Adrenal gland (tissue), 5 donors: Measurements from ENCODE around the gene MAD1L1.

ENCODE experiments used
- CTCF ChIP-seq, 6 experiments: fragments of 450-650 bp in 4 of 6; fragments of 200-600 bp in 2 of 6; sonication (generic) in 1 of 6; IDR thresholded peaks; 1 replicate in 5 of 6; 2 replicates in 1 of 6; pipeline versions ENCODE4 v1.5.1 to v1.8.0; 2016 to 2021; ENCODE audit warnings: antibody characterized with exemption in 6 of 6, mild to moderate bottlenecking in 2 of 6, moderate library complexity in 1 of 6
- POLR2A ChIP-seq, 2 donors: fragments of 450-650 bp; IDR thresholded peaks; one replicate each; pipeline ENCODE4 v1.6.1; 2017; ENCODE audit warnings: antibody characterized with exemption in 2 of 2, mild to moderate bottlenecking in 2 of 2, moderate library complexity in 1 of 2
- donor health status: DM: no; HTN: no; CAD: no.

DNA sequence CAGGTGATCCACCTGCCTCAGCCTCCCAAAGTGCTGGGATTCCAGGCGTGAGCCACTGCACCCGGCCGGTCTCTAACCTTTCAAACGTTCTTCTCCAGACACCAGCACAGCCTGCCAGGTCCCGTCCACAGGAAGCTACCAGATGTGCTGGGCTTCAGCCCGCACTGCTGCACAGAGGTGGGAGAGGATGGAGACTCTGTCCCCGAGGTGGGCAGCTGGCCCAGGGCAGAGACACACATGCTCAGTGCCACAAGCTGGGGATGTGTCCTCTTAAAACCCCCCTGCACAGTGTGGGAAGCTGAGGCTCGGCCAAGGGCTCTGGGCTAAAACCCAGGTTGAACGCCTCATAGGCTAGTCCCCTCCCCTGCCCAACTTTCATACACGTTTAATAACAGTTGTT, 18.6 kb upstream of the MAD1L1 start:
- TF ChIP-seq CTCF (IDR thresholded peaks at IDR 0.05) (no peak), POLR2A (IDR thresholded peaks at IDR 0.05) (no peak)
